AG08396 (cell line): ENCODE measurements around the gene ZNF581.

Source experiments
- DNase-seq: peaks from one replicate; pipeline ENCODE4 v3.0.0; 2012; ENCODE audit warnings: low spot score, mixed read lengths

Gene ZNF581

DNA sequence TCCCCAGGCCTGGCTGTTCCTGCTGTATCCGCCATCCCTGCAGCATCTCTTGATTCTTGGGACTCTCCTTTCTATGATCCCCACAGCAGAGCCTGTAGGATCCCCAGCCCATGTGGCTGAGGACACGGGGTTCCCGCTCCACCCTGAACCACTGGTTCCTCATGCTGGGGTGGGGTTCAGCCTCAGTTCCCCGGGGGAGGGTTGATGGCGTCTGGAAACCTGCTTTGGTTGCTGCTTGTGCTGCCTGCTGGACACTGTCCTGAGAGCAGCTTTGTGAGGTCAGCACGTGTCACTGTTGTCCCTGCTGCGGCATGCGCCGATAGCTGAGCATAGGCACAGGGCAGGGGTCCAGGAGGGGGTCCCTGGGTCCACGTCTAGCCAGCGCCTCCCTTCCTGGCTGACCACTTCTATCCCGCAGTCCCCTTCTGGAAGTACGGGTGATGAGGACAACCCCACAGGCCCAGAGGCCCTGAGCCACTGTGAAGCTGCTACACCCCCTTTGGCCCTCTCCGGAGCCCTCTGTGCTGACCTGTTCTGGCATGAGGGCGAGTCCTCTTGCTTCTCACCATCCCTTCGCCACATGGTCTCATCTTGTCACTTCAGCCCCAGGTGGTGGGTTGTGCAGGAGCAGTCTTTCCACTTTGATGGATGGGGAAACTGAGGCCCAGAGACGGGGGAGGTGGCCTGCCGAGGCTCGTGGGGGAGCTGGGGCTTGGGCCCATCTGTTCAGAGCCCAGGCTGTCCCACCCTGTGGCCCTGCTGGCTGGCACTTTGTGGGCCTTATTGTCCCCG, 37.1 kb downstream of the ZNF581 start:
- no peak for DNase-seq

DNA sequence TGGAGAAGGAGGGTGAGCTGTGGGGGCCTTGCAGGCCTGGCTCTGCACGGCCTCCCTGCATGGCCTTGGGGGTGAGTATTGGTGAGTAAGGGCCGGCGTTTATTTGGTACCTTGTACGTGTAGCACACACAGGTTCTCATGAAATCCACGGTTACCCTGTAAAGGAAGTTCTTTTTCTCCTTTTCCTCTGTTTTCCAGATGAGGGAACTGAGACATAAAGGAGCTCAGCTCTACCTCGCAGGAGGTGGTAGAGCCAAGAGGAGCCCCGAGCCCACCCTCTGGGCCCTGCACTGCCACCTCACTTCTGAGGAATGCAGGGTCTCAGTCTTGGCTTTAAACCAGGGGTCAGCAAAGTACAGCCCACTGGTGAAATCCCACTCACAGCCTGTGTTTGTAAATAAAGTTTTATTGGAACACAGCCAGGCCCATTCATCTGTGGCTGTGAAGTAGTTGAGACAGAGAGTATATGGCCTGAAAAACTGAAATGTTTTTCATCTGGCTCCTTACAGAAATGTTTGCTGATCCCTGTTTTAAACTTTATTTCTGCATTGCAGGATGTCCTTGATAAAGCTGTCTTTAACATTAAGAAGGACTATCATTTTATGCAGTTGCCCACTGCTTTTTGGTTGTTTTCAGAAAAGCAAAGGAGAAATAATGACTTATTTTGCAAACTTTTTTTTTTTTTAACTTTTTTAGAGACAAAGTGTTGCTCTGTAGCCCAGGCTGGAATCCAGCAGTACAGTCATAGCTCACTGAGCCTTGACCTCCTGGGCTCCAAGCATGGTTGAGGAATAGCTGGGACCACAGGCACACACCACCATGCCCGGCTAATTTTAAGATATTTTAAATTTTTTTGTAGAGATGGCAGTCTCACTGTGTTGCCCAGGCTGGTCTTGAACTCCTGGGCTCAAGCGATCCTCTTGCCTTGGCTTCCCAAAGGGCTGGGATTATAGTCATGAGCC, 38.0 kb downstream of the ZNF581 start:
- DNase-seq = no peak

DNA sequence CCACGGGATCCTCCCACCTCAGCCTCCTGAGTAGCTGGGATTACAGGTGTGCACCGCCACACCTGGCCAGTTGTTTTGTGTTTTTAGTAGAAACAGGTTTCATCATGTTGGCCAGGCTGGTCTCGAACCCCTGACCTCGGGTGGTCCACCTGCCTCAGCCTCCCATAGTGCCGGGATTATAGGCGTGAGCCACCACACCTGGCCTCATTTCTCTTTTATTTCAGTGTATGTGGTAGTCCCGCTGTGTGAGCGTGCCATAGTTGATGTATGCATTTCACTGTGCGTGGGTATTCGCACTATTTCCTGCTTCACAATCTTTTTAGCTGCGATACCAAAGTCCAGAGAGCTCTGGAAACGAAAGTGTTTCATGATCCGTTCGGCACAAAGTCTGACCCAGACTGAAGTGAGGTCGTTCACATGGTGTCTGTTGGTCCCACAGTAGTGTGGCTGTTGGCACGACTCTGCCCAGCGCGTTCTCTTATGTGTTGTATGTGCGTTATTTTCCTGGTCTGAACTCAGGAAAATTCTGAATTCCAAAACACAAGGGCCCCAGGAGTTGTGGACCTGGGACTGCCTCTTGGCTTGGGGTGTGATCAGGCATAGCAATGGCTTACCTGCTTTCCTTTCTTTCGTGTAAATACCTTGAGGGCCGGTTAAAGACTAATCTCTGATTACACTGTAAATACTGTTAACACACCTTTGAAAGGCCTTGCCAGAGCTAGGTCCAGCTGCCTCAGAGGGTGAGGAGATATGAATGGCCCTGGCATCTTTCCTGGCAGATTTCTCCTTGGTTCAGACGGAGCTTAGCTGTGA, 40.2 kb downstream of the ZNF581 start:
- no peak for DNase-seq

DNA sequence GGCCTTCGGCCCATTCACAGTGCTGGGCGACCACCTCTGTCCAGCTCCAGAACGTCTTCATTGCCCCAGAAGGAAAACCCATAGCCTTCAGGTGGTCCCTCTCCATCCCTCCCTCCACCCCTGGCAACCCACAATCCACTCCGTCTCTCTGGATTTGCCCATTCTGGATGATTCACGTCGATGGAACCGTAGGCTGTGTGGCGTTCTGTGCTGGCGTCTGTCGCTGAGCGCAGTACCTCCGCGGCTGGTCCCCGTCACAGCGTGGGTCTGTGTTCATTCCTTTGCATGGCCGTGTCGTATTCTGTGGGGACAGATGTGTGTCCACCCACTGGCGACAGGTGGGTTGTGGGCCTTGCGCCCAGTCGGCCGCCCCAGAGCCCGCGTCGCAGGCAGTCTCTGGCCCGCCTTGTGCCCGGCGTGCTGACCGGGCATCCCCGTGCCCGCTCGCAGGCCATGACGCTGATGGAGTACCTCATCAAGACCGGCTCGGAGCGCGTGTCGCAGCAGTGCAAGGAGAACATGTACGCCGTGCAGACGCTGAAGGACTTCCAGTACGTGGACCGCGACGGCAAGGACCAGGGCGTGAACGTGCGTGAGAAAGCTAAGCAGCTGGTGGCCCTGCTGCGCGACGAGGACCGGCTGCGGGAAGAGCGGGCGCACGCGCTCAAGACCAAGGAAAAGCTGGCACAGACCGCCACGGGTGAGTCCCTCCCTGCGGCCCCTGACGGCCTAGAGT, 41.7 kb downstream of the ZNF581 start:
- DNase-seq = no peak

DNA sequence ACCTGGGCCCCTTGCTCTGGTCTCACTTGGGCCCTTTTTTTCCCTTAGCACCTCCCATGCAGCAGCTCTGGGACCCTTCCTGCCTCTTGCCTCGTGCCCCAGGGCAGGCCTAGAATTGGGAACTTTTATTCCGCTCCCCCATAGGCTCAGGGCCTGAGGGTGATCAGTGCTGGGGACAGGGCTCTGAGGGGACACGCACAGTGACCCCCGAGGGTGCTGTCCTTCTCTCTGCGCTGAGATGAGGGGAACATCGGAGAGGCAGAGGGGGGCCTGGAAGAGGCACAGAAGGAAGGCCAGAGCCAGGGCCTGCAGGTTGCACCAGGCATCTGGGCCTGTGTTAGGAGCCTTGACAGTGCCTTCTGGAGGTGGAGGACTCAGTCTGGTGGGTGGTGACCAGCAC, 42.3 kb downstream of the ZNF581 start:
- no peak for DNase-seq

DNA sequence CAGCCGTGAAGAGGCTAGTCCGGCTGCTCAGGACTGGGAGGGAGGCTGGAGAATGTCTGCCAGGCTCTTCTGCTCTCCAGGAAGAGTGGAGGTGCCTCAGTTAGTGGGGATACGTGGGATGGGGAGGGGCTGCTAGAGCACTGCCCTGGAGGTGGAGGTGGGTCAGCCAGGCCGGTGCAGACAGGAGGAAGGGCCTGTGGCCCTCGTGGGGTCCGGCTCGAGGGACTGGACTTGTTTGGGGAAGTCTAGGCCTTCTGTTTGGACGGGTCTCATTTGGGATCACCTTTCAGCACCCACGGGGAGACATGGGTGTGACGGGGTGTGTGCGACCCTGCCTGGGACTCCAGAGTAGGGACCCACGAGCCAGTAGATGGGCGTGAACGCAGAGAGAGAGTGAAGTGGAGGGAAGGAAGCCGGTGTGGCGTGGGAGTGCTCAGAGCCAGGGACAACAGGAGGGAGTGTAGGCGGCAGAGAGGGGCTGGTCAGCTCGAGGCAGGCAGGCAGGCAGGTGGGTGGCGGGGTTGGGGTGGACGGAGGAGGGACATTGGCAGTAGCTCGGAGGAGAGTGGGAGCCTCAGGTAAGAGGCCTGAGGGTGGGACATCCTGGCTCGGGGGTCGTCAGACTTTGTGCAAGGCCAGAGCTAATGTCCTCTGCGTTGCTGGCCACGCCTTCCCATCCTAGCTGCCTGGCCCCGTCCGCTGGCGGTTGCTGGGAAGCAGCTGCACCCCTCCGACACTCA, 43.0 kb downstream of the ZNF581 start:
- no peak for DNase-seq

DNA sequence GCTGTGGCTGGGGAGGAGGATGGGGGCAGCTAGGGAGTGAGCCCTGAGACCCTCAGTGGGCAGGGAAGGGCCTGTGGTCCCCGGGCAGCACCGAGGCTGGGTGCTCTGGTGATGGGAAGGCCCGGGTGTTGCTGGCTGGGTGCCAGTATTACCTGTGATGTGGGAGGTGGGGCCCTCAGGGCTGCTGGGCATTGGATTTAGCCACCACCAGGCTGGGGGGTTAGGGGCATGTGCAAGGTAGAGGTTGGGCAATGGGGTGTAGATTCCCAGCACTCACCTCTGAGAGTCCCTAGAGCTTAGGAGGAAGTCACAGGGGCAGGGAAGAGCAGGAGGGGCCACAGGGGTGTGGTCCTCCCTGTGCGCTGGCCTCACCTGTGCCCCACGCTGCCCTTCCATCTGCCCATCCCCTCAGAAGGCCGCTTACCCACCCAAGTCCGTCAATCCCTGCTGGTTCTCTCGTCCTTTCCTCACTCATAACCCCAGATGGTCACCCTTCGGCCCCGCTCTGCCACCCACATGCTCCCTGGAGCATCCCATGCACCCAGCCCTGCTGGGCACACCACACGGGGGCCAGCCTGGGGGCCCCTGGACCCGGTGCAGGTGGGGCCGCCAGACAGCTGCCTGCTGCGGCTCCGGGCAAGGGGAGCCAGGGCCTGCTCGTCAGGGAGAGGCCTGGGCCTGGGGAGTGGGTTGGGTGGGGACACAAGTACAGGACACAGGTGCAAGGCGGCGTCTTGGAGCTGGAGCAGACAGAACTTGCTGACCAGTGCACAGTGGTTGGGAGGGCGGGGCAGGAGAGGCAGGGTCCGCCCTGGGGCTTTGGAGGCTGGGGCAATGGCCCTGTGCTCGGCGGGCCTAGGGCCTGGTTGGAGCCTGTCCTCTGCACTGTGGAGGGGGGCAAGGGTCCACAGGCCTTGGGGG, 44.1 kb downstream of the ZNF581 start:
- no peak for DNase-seq

DNA sequence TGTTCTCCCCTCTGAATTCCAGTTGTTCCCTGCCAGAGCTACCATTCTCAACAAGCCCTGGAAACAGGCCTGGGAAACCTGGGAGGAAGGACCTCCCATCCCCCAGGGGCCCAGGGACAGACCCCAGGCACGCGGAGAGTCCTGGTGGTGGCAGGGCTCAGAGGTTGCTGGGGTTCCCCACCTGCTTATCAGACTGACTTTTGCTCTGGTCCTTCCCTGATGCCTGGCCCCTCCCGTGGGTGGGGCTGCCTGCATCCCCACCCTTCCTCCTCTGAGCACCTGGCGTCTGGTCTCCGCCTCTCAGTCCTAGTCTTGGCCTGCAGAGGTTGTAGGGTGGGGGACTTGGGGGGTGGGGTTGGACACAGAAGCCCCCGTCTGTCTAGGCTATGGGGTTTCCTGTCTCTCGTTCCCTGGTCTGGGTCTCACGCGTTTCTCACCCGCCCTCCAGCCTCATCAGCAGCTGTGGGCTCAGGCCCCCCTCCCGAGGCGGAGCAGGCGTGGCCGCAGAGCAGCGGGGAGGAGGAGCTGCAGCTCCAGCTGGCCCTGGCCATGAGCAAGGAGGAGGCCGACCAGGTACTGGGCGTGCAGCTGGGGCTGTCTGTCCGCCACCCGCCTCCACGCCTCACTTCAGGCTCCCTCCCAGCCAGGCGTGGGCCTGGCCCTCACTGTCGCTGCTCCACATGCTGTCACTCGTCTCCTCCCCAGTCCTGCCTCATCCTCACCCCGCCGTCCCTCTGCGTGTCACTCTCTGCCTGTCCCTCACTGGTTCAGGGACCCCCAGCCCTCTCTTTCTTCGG, 45.2 kb downstream of the ZNF581 start:
- no peak for DNase-seq

DNA sequence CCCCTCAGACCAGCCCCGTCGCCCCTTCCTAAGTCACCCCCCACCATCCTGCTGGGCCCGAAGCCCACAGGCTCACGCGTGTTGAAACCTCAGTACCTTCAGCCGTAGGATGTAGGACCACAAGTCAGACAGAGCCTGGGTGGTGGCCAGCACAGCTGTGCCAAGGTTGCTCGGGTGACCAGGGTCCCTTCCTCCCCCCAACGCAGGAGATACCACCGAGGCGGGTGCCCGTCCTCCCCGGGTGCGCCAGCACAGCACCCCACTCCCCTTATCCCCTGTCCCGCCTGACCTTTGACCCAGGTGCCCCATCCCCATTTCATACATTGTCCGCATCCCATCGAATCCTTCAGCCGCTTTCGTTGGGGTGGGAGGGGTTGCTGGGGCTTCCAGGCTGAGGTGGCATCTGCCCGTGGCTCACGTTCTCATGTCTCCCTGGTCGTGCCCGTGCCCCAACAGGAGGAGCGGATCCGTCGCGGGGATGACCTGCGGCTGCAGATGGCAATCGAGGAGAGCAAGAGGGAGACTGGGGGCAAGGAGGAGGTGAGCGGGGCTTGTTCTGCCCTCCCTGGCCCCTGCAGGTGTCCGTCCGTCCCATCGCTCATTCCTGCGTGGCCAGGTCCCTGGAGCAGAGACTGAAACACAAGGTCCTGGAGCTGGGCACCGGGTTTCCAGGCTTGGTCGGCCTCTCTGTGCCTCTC, 46.1 kb downstream of the ZNF581 start:
- no peak for DNase-seq

DNA sequence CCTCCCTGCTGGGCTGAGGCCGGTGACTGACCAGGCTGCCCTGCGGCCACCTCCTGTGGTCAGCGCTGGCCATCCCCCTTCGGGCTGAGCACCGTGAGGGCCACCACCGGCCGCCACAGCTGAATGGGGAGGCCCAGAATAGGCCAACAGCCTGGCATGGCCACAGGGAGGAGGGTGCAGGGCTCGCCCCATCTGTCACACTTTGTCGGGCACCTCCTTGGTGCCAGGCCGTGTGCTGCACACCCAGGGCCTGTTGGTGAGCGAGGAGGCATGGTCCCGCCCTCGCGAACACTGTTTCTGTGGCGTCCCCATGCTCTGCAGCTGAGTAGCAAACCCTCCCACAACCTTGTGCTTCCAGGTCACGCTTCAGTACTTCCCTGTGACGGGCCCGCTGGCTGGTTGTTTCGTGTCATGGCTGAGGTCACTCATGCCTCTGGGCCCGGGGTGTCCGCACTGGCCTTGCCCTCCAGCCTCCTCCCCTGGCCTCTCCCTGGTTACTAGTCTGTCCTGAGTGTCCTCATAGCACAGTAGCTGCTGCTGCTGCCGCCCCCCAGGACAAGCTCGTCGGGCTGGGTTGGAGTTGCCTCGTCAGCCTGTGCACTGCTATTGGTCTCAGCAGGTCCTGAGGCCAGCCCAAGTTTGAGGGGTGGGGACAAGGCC, 46.8 kb downstream of the ZNF581 start:
- DNase-seq = no peak

DNA sequence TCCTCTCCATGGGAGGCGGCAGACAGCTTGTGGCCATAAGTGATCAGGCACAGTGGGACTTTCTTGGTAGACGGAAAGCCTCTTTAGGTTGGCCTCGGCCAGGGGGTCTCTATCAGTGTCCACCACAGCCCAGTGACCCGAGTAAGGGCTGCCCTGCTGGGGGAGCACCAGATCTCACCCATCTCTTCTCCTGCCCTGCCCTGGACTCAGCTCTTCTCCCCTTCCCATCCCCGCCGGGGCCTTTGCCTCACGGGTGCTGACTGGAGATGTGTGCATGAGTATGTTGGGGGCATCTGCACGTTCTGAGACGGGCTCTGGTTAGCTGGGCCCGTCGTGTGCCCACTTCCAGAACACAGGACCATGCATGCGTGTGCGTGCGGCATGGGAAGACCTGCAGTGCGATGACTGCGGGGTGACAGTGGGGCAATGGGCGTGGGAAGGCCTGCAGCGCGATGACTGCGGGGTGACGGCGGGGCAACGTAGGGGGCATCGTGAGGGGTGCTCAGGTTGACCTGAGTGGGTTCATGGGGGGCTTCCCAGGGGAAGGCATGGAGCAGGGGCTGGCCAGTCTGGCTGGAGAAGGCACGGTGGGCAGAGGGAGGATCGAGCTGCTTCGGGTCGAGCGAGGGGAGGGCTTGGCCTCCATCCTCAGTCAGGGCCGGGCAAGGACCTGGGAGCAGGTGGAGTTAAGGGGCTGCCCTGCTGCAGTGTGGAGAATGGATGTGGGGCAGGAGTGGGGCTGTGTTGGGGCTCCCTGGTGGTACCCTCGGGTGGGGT, 47.5 kb downstream of the ZNF581 start:
- DNase-seq = no peak

DNA sequence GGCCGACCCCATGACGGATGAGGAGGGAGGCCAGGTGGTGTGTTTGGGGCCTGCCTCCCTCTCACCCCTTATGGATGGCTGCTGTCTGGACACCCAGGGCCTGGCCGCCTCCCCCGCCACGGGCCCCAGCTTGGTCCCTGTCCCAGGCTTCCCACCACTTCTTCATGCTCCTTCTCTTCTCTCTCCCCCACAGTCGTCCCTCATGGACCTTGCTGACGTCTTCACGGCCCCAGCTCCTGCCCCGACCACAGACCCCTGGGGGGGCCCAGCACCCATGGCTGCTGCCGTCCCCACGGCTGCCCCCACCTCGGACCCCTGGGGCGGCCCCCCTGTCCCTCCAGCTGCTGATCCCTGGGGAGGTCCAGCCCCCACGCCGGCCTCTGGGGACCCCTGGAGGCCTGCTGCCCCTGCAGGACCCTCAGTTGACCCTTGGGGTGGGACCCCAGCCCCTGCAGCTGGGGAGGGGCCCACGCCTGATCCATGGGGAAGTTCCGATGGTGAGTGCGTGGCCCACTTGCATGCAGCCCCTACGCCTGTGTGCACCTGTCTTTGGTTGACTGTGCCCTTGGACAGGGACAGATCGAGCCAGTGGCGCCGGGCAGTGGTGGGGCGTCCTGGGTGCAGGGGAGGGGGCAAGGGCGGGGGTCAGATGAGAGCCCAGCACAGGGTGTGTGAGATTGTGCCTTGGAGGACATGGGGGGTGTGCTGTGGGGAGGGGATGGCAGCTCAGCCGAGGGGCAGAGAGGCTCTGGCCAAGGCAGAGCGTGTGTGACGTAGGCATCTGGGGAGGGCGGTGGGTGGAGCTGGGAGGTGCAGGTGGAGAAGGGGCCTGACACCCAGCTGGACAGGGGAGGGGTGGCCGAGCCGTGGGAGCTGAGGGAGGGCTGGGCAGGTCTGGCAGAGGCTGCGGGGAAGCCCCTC, 48.4 kb downstream of the ZNF581 start:
- no peak for DNase-seq

DNA sequence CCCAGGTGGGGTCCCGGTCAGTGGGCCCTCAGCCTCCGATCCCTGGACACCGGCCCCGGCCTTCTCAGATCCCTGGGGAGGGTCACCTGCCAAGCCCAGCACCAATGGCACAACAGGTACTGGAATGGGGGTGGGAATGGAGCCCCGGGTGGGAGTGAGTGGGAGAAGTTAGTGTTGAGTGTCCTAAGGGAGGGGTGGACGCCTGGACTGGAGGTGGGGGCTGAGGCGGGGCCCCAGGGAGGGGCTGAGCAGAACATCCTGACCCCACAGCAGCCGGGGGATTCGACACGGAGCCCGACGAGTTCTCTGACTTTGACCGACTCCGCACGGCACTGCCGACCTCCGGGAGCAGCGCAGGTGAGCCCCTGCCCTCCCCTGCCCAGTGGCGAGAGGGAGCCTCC, 49.2 kb downstream of the ZNF581 start:
- no peak for DNase-seq

DNA sequence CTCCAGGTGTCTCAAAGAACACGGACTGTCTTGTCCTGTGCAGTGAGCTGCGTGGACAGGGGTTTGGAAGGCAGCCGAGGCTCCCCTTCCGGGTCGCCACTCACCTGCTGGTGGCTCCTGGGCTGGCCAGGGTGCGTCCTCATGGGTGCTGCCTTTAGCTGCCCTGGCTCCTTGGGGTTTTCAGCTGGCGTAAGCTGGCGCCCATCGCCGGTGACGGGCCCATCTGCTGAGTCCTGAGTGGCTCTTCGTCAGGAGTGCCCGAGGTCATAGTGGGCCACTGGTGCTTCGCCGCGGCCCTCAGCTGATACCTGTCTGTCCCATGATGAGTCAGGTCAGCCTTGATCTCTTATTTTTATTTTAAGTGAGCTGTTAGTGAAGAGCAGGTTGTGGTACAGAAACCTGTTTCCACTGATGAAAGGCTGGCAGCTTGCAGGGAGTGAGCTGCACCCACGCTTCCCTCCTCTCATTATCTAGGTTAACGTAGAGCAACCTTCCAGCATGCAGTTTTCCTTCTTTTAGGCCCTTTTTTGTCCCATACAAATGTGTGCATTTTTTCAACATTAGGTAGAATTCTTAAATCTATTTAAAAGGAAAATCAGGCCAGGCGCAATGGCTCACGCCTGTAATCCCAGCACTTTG, 50.0 kb downstream of the ZNF581 start:
- no peak for DNase-seq

DNA sequence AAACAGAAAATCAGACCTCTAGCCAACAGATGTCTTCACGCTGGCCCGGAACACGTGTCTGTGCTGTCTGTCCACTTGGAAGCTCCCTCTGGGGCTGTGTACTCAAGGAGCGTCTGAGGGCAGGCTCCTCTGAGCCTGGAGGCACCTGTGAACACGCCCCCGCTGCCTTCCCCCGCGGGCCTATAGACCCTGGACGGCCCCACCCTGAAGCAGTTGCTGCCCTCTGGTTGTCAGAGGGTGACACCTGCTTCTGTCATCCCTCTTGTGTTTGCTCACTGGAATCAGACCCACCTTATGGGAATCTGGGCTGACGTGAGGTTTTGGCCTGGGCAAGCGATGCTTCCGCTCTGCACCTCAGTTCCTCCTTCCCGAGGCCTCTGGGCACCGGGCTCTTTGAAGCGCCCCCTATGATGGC, 50.8 kb downstream of the ZNF581 start:
- no peak for DNase-seq
